SK-N-SH (cell line): ENCODE measurements around the gene SIN3A. TPM values are rescaled to one million over a fixed set of nuclear protein-coding genes. Genes with fewer than 3 reads are reported as not detected.

Source experiments
- CTCF ChIA-PET: fragments of 300-600, 350-600 bp; formaldehyde crosslinking; extraction: SDS; loops from one replicate; lab custom pipeline; 2021; lab: Yijun Ruan, JAX
- POLR2A ChIA-PET: fragments of 350-600 bp; sonication (Branson Sonifier 250); formaldehyde crosslinking; extraction: SDS; loops from one replicate; lab custom pipeline; 2020; ENCODE audit warnings: antibody characterized with exemption, inconsistent platforms; lab: Yijun Ruan, JAX
- DNase-seq: peaks from one replicate; pipeline ENCODE4 v3.0.0; 2012
- H2AFZ ChIP-seq: fragments of 200-600 bp; sonication (generic); 2 replicates; pipeline ENCODE4 v1.8.1; 2016; ENCODE audit warnings: antibody characterized with exemption, mild to moderate bottlenecking, low read depth
- H3F3A ChIP-seq: fragments of 200-600 bp; sonication (generic); replicated peaks from 2 replicates; pipeline ENCODE3; 2016; ENCODE audit warnings: antibody characterized with exemption, mild to moderate bottlenecking; ENCODE audit not compliant: insufficient read depth
- H3K27ac ChIP-seq, 2 experiments: fragments of 200-500 bp in 1 of 2; fragments of 200-600 bp in 1 of 2; sonication (Bioruptor generic) in 1 of 2; sonication (generic), shearing (Covaris generic) in 1 of 2; 2 replicates each; pipeline versions ENCODE4 v1.5.1 to v1.6.1; 2014 to 2016; ENCODE audit warnings: low read depth in 2 of 2, inconsistent platforms in 1 of 2, low read length in 1 of 2, mild to moderate bottlenecking in 1 of 2, mixed read lengths in 1 of 2
- H3K27me3 ChIP-seq: fragments of 200-600 bp; sonication (generic), shearing (Covaris generic); 2 replicates; pipeline ENCODE4 v1.6.1; 2016; ENCODE audit warnings: mixed run types; ENCODE audit not compliant: insufficient read depth
- H3K36me3 ChIP-seq, 2 experiments: fragments of 200-500 bp in 1 of 2; fragments of 200-600 bp in 1 of 2; sonication (Bioruptor generic) in 1 of 2; sonication (generic) in 1 of 2; replicated peaks in 1 of 2; 2 replicates each; pipeline versions ENCODE3 to v1.5.1; 2014 to 2016; ENCODE audit warnings: low read length in 1 of 2, mild to moderate bottlenecking in 1 of 2; ENCODE audit not compliant: insufficient read depth in 2 of 2, control insufficient read depth in 1 of 2
- H3K4me1 ChIP-seq, 2 experiments: fragments of 200-500 bp in 1 of 2; fragments of 200-600 bp in 1 of 2; sonication (Bioruptor generic) in 1 of 2; sonication (generic), shearing (Covaris generic) in 1 of 2; 2 replicates each; pipeline versions ENCODE4 v1.5.1 to v1.6.1; 2014 to 2016; ENCODE audit warnings: low read depth in 1 of 2, low read length in 1 of 2, mixed run types in 1 of 2; ENCODE audit not compliant: insufficient read depth in 2 of 2, control insufficient read depth in 1 of 2
- H3K4me2 ChIP-seq: fragments of 200-600 bp; sonication (generic), shearing (Covaris generic); 2 replicates; pipeline ENCODE4 v1.6.1; 2017; ENCODE audit warnings: mixed run types
- H3K4me3 ChIP-seq, 2 experiments: fragments of 200-500 bp in 1 of 2; fragments of 200-600 bp in 1 of 2; sonication (Bioruptor generic) in 1 of 2; sonication (generic), shearing (Covaris generic) in 1 of 2; 2 replicates each; pipeline versions ENCODE4 v1.5.1 to v1.8.1; 2014 to 2016; ENCODE audit warnings: low read depth in 2 of 2, inconsistent platforms in 1 of 2, low read length in 1 of 2, mild to moderate bottlenecking in 1 of 2, mixed read lengths in 1 of 2, moderate library complexity in 1 of 2
- H3K79me2 ChIP-seq: fragments of 200-600 bp; sonication (generic); 2 replicates; pipeline ENCODE4 v1.8.1; 2017; ENCODE audit warnings: mild to moderate bottlenecking; ENCODE audit not compliant: insufficient read depth
- H3K9ac ChIP-seq: fragments of 200-600 bp; sonication (generic); 2 replicates; pipeline ENCODE4 v1.6.1; 2017; ENCODE audit warnings: mixed run types
- H3K9me2 ChIP-seq: fragments of 200-600 bp; sonication (generic); 2 replicates; pipeline ENCODE4 v1.6.1; 2017; ENCODE audit warnings: mixed run types
- H3K9me3 ChIP-seq: fragments of 200-600 bp; sonication (generic); 2 replicates; pipeline ENCODE4 v1.6.1; 2017; ENCODE audit warnings: mixed run types, mild to moderate bottlenecking, moderate library complexity
- H4K20me1 ChIP-seq: fragments of 200-600 bp; sonication (generic); 2 replicates; pipeline ENCODE4 v1.6.1; 2017; ENCODE audit warnings: mild to moderate bottlenecking, mixed run types; ENCODE audit not compliant: insufficient read depth
- CHD2 ChIP-seq: fragments of 150-350 bp; IDR thresholded peaks from 2 replicates; pipeline ENCODE4 v1.6.1; 2018; ENCODE audit warnings: low read length; ENCODE audit not compliant: partially characterized antibody
- ELF1 ChIP-seq: IDR thresholded peaks from 2 replicates; pipeline ENCODE4 v1.4.0; 2012
- GATA2 ChIP-seq: sonication (generic); formaldehyde crosslinking; IDR thresholded peaks from 2 replicates; pipeline ENCODE4 v1.5.0; 2020; ENCODE audit warnings: mild to moderate bottlenecking, missing genetic modification reagents
- NFIC ChIP-seq: IDR thresholded peaks from 2 replicates; pipeline ENCODE4 v1.4.0; 2012; ENCODE audit warnings: borderline replicate concordance
- POLR2AphosphoS5 ChIP-seq: IDR thresholded peaks from 2 replicates; pipeline ENCODE4 v1.6.1; 2012; ENCODE audit warnings: low read depth, low read length
- RCOR1 ChIP-seq: fragments of 150-350 bp; IDR thresholded peaks from 2 replicates; pipeline ENCODE4 v1.6.1; 2017; ENCODE audit warnings: antibody characterized with exemption, low read length
- RXRA ChIP-seq: IDR thresholded peaks from 2 replicates; pipeline ENCODE4 v1.4.0; 2012; ENCODE audit warnings: low read depth, mild to moderate bottlenecking, borderline replicate concordance
- SMC3 ChIP-seq: IDR thresholded peaks from 2 replicates; pipeline ENCODE4 v1.6.1; 2012; ENCODE audit warnings: low read depth, low read length, improper control_type of control experiment
- TEAD4 ChIP-seq: IDR thresholded peaks from 2 replicates; pipeline ENCODE4 v1.4.0; 2012; ENCODE audit warnings: mild to moderate bottlenecking, borderline replicate concordance; ENCODE audit not compliant: insufficient read depth
- YY1 ChIP-seq: IDR thresholded peaks from 2 replicates; pipeline ENCODE4 v1.4.0; 2012; ENCODE audit warnings: low read depth, mild to moderate bottlenecking
- WGBS: methylation state at CpG from one replicate; pipeline ENCODE4 v1.1.6; 2017; ENCODE audit warnings: low lambda C conversion rate; 5-methylcytosine and 5-hydroxymethylcytosine counted together
- polyA plus RNA-seq, 3 experiments: library from polyadenylated mRNA; depleted of rRNA; stranded (reverse); fragments of >200 nt; gene quantifications; 2 replicates each; pipeline ENCODE4 v1.2.3, GENCODE V29; 2012
- TF ChIP-seq, protein P1 (sequence below): fragments of 150-350 bp; IDR thresholded peaks from 2 replicates; pipeline ENCODE4 v1.6.1; 2017; ENCODE audit warnings: antibody characterized with exemption, low read length, low read depth, borderline replicate concordance

SIN3A gene
- polyA plus RNA-seq, 1 of the 3 experiments (the other 2 are of a cell fraction), result 32.2 TPM

DNA sequence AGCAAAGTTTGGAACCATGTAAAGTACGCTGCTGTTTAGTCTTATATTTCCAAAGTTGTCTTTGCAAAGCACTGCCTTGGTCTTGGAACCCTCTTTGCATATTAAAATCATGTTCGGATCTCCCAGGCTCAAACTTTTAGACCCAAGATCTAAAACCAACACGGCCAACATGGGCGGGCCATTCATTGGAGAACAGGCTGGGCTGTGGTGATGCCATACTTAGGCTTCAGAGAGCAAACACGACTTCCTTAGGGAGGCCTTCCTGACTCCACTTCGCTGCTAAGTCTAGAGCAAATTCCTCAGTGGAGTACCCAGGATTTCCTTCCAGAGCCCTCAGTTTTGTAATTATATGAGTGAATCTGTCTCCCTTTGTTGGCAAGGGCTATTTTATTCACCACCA, 86.6 kb downstream of the SIN3A start:
- DNase-seq, result no peak
- Histone ChIP-seq H3K4me1 (peaks cover 5 to 16% of the 10 kb centered on the region in 2 experiments; a peak in 3 of 4 replicates), H3K27ac (no peak overlapping the region), H3K9me3 (no peaks in the 10 kb centered on the region), H2AFZ (no peak overlapping the region), H3K36me3 (peaks cover 31 to 49% of the 10 kb centered on the region in 2 experiments), H3K4me3 (no peak overlapping the region), H3K4me2 (no peak overlapping the region), H3K9ac (no peak overlapping the region), H3K27me3 (no peaks in the 10 kb centered on the region), H3K79me2 (peaks cover 24% of the 10 kb centered on the region), H3F3A (peaks cover 3% of the 10 kb centered on the region), H4K20me1 (no peaks in the 10 kb centered on the region; the same call in 1 of the 2 replicates), H3K9me2 (no peaks in the 10 kb centered on the region)
- ChIA-PET POLR2A (no interaction called here), CTCF (no interaction called here)
- no peak for TF ChIP-seq NFIC
- no peak for TF ChIP-seq GATA2 (CRISPR knock-in tag)
- TF ChIP-seq RCOR1, result no peak
- TF ChIP-seq, protein P1, sequence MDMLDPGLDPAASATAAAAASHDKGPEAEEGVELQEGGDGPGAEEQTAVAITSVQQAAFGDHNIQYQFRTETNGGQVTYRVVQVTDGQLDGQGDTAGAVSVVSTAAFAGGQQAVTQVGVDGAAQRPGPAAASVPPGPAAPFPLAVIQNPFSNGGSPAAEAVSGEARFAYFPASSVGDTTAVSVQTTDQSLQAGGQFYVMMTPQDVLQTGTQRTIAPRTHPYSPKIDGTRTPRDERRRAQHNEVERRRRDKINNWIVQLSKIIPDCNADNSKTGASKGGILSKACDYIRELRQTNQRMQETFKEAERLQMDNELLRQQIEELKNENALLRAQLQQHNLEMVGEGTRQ, result no peak
- TF ChIP-seq RXRA, result no peak
- no peak for TF ChIP-seq YY1
- no peak for TF ChIP-seq SMC3
- TF ChIP-seq ELF1, result no peak
- no peak for TF ChIP-seq TEAD4
- 92% methylated on average over 6 of the region's 6 CpGs for whole genome bisulfite sequencing

DNA sequence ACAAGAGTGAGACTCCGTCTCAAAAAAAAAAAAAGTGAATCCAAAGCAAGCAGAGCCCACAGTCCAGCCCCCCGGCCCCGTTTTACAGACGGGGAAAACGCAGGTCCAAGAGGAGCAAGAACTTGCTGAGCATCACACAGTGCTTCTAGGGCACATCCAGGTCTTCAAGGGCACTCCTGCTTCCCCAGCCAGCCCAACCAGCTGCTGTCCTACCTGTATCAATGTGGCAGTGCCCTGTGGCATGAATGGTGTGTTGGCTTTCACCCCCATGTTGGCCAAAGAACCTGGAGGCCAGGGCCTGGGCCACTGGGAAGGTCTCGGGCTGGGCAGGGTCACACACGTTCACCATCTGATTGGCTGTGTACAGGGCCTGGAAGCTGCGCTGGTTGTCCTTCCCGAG, 87.7 kb downstream of the SIN3A start:
- Histone ChIP-seq H3K9me2 (no peaks in the 10 kb centered on the region), H3K4me1 (peaks cover 5 to 7% of the 10 kb centered on the region in 2 experiments; a peak in 2 of 4 replicates), H3K27me3 (no peaks in the 10 kb centered on the region), H3K27ac (no peak overlapping the region), H3K79me2 (peaks cover 13% of the 10 kb centered on the region), H3K9me3 (no peaks in the 10 kb centered on the region), H3F3A (no peaks in the 10 kb centered on the region), H3K4me3 (no peak overlapping the region), H3K36me3 (peaks cover 27 to 58% of the 10 kb centered on the region in 2 experiments), H4K20me1 (no peaks in the 10 kb centered on the region; the same call in 1 of the 2 replicates), H2AFZ (no peak overlapping the region), H3K4me2 (no peak overlapping the region), H3K9ac (no peak overlapping the region)
- CTCF ChIA-PET, result interaction anchor here (1.5 kb wide), 1 partner anchor 9 kb away, joined by 3 read pairs; no protein-coding TSS in a partner anchor
- no peak for TF ChIP-seq CHD2
- no peak for TF ChIP-seq POLR2AphosphoS5
- POLR2A ChIA-PET, result no interaction called here
- DNase-seq, result no peak
- 96% methylated on average over 9 of the region's 9 CpGs for WGBS
